ENCODE data around the gene FHL2.
"Not testable (repeated sequence)": the region's sequence is repeated elsewhere in the genome, so short reads cannot be mapped to it uniquely, and the experiment has no call there.

Gene FHL2

GRCh38 chr2:105425936-105426625, 27.2 kb upstream of the FHL2 start:
- no peak for DNase-seq (ENCODE audit: low spot score)
- TF ChIP-seq CTCF (conservative IDR thresholded peaks at IDR 0.05; ENCODE audit: low read depth): no peak
- no peak overlapping the region for H3K27ac ChIP-seq
- CTCF ChIA-PET: no interaction called here
- POLR2A ChIA-PET (ENCODE audit: low non-redundant PET): no interaction called here

DNA sequence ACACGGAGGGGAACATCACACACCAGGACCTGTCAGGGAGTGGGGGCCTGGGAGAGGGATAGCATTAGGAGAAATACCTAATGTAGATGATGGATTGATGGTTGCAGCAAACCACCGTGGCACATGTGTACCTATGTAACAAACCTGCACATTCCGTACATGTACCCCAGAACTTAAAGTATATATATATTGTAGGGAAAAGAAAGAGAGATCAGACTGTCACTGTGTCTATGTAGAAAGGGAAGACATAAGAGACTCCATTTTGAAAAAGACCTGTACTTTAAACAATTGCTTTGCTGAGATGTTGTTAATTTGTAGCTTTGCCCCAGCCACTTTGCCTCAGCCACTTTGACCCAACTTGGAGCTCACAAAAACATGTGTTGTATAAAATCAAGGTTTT, 26.0 kb upstream of the FHL2 start:
- CTCF ChIA-PET; DNase-seq (ENCODE audit: low spot score); H3K27ac ChIP-seq; POLR2A ChIA-PET (ENCODE audit: low non-redundant PET): not testable (repeated sequence)

DNA sequence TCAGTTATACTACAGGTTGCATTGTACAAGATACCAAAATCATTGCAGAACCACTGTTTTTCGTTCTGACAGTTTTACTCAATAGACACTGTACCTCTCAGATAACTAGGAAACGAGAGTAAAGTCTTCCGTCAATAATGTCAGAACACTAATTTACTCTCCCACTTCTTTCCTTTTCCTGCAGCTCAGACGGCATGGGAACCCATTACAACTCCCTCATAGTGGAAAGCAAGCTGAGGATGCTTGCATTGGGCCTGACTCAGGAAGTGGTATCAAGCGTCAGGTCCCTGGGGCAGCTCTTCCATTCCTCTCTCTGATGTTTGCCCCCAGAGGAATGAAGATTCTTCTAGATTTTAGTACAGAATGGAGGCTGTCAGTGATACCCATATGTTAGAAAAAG, 23.9 kb upstream of the FHL2 start:
- TF ChIP-seq CTCF (conservative IDR thresholded peaks at IDR 0.05; ENCODE audit: low read depth): no peak
- POLR2A ChIA-PET (ENCODE audit: low non-redundant PET): no interaction called here
- CTCF ChIA-PET: no interaction called here
- DNase-seq (ENCODE audit: low spot score): no peak
- H3K27ac ChIP-seq: no peak overlapping the region

DNA sequence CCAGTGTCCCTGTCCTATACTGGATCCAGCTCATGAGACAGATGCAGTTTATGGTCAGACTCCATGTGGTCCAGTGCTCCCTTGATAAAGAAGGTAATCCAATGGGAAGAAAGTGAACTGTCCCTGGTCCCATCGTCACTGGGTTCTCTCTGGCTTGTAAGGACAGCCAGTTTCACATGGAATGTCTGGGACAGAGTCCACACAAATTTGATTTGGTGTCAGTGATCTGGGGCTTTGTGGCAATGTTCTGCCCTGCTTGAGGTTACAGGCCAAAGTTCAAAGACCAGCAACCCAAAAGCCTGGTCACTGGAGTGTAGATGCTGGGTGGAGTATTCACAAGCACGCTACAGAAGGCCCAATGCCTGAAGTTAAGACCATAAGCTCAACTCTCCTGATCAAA, 22.2 kb upstream of the FHL2 start:
- POLR2A ChIA-PET (ENCODE audit: low non-redundant PET): no interaction called here
- no peak for DNase-seq (ENCODE audit: low spot score)
- CTCF ChIA-PET: no interaction called here
- no peak for TF ChIP-seq CTCF (conservative IDR thresholded peaks at IDR 0.05; ENCODE audit: low read depth)
- H3K27ac ChIP-seq: no peak overlapping the region

GRCh38 chr2:105418522-105418921, 19.7 kb upstream of the FHL2 start:
- no peak for TF ChIP-seq CTCF (conservative IDR thresholded peaks at IDR 0.05; ENCODE audit: low read depth)
- no peak for DNase-seq (ENCODE audit: low spot score)
- no peak overlapping the region for H3K27ac ChIP-seq
- ChIA-PET CTCF (interaction anchor here (0.6 kb wide), 1 partner anchor 377 kb away, joined by 4 read pairs; no protein-coding TSS in a partner anchor), POLR2A (ENCODE audit: low non-redundant PET) (no interaction called here)

GRCh38 chr2:105417857-105418436, 19.1 kb upstream of the FHL2 start:
- CTCF ChIA-PET: interaction anchor here (0.6 kb wide), 2 partner anchors 44 to 377 kb away, joined by 3 to 4 read pairs; no protein-coding TSS in a partner anchor

More at GRCh38 chr2:105417857-105418436, 19.1 kb upstream of the FHL2 start:
- H3K27ac ChIP-seq: no peak overlapping the region
- no peak for DNase-seq (ENCODE audit: low spot score)
- TF ChIP-seq CTCF (conservative IDR thresholded peaks at IDR 0.05; ENCODE audit: low read depth): no peak
- POLR2A ChIA-PET (ENCODE audit: low non-redundant PET): no interaction called here

Data from RWPE1 (cell line).